ENCODE measurements around the gene PTPRN2. TPM values are rescaled to one million over a fixed set of nuclear protein-coding genes. Genes with fewer than 3 reads are reported as not detected.
"Not testable (repeated sequence)": the region's sequence is repeated elsewhere in the genome, so short reads cannot be mapped to it uniquely, and the experiment has no call there.

Gene PTPRN2
- polyA plus RNA-seq, 1 donor from 2014 or later, result 1.6 TPM

- Mint-ChIP-seq H3K36me3 (no peaks in the 10 kb centered on the region), H3K4me3 (no peak overlapping the region), H3K27ac (no peak overlapping the region), H3K4me1 (no peaks in the 10 kb centered on the region), H3K27me3 (no peaks in the 10 kb centered on the region), H3K9me3 (peaks cover 4 to 19% (median 6%) of the 10 kb centered on the region in 3 donors)
Observed at GRCh38 chr7:158357898-158358821, 229.5 kb downstream of the PTPRN2 start.

- H3K4me1 Mint-ChIP-seq, result no peaks in the 10 kb centered on the region
- H3K9me3 Mint-ChIP-seq, result peaks cover 4 to 19% (median 11%) of the 10 kb centered on the region in 3 donors
- no peaks in the 10 kb centered on the region for H3K27me3 Mint-ChIP-seq
- no peaks in the 10 kb centered on the region for H3K36me3 Mint-ChIP-seq
- H3K4me3 Mint-ChIP-seq, result no peak overlapping the region
- no peak overlapping the region for H3K27ac Mint-ChIP-seq
Observed at GRCh38 chr7:158357106-158357897, 230.3 kb downstream of the PTPRN2 start.

GRCh38 chr7:158356454-158356853, 231.2 kb downstream of the PTPRN2 start:
- H3K4me3 Mint-ChIP-seq, result peak overlapping the region in 1 of 4 donors; percentile 39
- no peaks in the 10 kb centered on the region for H3K27me3 Mint-ChIP-seq
- H3K36me3 Mint-ChIP-seq, result no peaks in the 10 kb centered on the region

DNA sequence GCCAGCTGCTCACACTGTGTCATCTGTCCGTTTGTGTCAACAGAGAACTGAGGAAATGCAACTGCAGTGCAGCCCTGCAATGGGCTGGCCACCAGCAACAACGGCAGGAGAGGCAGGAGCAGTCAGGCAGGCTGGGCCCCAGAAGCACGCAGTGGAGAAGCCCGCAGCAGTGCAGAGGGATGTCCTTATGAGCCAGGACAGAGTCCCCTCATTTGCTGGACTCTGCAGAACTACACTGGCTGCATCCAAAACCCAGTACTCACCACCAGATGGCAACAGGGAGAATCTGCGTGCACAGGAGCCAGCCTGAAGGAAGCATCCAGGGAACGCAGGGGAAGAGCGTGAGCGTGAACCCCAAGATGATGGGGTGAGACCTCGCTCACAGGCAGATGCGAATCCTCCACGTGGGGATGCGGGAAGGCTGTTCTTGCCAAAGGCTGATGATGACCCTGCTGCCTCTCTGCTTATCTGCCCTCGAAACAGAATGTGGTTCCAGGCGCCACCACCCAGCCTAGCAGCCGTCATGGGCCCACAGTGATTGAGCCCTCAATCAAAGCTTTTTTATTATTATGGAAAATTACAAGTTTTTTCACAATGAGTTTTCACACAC, 232.1 kb downstream of the PTPRN2 start:
- Mint-ChIP-seq H3K4me1 (no peaks in the 10 kb centered on the region), H3K36me3 (no peaks in the 10 kb centered on the region), H3K9me3 (peaks cover 4 to 19% (median 11%) of the 10 kb centered on the region in 3 donors), H3K27me3 (no peaks in the 10 kb centered on the region), H3K27ac (no peak overlapping the region), H3K4me3 (no peak overlapping the region)

More at GRCh38 chr7:158356454-158356853, 231.2 kb downstream of the PTPRN2 start:
- no peaks in the 10 kb centered on the region for H3K4me1 Mint-ChIP-seq
- H3K27ac Mint-ChIP-seq, result no peak overlapping the region
- peaks cover 4 to 19% (median 11%) of the 10 kb centered on the region in 3 donors for H3K9me3 Mint-ChIP-seq

- H3K4me1 Mint-ChIP-seq, result no peaks in the 10 kb centered on the region
- H3K27me3 Mint-ChIP-seq, result no peaks in the 10 kb centered on the region
- no peak overlapping the region for H3K27ac Mint-ChIP-seq
- H3K4me3 Mint-ChIP-seq, result no peak overlapping the region
- no peaks in the 10 kb centered on the region for H3K36me3 Mint-ChIP-seq
- peaks cover 4 to 19% (median 11%) of the 10 kb centered on the region in 3 donors for H3K9me3 Mint-ChIP-seq
Observed at GRCh38 chr7:158354861-158355260, 232.8 kb downstream of the PTPRN2 start.

DNA sequence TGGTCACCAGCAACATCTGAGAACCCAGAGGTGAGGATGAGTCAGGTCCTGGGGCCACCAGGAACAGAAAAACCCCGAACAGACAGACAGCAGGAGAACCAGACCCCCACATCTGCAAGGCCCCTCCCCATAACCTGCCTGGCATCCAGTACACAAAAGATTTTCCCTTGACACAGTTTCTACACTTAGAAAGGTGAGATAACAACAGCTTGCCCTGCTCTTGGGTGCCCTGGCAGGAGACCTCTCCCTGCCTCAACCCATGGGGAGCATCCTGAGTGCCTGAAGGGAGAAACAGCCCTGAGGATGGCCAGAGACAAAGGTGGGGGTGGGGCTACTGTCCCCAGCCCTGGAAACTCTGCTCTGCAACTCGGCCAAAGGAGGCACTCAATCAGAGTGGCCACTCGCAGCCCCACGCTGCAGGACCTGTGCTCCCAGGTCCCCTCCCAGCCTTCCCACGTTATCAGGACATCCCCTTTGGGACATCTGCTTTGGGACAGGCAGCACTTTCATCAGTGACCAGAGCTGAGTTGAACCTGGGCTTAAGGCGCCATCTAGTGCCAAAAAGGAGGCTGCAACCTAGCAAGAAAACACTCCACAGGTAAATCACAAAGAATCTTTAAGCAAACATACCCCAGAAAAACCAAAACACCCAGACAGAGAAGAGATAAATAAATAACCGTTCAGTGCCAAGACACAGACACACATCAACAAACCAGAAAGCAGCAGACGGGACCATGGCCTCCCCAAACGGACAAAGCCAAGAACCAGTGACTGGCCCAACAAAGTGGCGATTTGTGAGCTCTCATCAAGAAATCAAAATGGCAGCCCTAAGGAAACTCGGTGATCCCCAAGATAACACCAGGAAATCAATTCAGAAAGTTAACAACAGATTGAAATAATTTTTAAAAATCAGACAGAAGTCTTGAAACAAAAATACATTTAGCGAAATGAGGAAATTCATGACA, 233.7 kb downstream of the PTPRN2 start:
- Mint-ChIP-seq H3K27ac (no peak overlapping the region), H3K27me3 (no peaks in the 10 kb centered on the region), H3K4me1 (no peaks in the 10 kb centered on the region), H3K36me3 (no peaks in the 10 kb centered on the region), H3K9me3 (peaks cover 4 to 19% (median 11%) of the 10 kb centered on the region in 3 donors), H3K4me3 (peak overlapping the region in 2 of 4 donors; percentile 41)

DNA sequence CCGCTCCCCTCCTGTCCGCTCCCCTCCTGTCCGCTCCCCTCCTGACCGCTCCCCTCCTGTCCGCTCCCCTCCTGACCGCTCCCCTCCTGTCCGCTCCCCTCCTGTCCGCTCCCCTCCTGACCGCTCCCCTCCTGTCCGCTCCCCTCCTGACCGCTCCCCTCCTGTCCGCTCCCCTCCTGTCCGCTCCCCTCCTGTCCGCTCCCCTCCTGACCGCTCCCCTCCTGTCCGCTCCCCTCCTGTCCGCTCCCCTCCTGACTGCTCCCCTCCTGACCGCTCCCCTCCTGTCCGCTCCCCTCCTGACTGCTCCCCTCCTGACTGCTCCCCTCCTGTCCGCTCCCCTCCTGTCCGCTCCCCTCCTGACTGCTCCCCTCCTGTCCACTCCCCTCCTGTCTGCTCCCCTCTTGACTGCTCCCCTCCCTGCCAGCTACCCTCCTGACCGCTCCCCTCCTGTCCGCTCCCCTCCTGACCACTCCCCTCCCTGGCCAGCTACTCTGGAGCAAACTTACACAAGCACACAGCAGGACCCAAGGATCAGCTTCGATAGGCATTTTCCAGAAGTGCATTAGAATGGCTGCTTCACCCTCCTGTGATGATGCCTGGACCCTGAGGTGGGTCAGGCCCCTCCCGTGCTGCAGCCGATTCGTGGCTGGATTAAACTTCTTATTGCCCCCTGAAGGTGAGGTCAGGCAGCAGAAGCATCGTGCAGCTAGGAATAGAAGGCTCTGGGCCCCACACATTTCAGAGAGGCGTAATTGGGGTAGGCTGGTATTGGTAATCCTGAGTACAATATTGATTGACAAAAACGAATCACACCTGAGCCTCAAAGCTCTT, 235.5 kb downstream of the PTPRN2 start:
- not testable (repeated sequence) for H3K27me3 Mint-ChIP-seq, H3K4me1 Mint-ChIP-seq, H3K27ac Mint-ChIP-seq, H3K36me3 Mint-ChIP-seq
- peaks cover 4 to 19% (median 11%) of the 10 kb centered on the region in 3 donors for H3K9me3 Mint-ChIP-seq
- peak overlapping the region in 1 of 4 donors; percentile 1 for H3K4me3 Mint-ChIP-seq

GRCh38 chr7:158351481-158351880, 236.1 kb downstream of the PTPRN2 start:
- Mint-ChIP-seq H3K36me3 (no peaks in the 10 kb centered on the region), H3K4me3 (no peak overlapping the region), H3K9me3 (peaks cover 4 to 19% (median 11%) of the 10 kb centered on the region in 3 donors), H3K27me3 (no peaks in the 10 kb centered on the region), H3K4me1 (no peaks in the 10 kb centered on the region), H3K27ac (no peak overlapping the region)

DNA sequence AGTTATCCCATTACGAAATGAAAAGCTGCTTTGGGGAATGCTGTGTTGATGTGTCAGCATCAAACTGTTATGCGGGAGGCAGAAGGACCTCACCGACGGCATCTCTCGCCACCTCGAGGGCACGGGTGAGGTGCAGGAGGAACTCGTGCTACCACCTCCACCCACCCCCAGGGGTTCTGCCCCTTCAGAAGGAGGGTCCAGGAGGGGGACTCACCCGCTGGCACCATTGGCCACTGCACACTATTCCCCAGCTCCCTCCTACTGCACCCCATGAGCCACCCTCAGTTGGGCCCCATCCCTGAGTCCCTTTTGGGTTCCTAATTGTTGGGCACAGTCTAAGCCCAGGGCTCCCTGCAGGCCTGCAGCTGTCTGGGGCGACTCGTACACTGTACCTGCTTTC, 236.6 kb downstream of the PTPRN2 start:
- Mint-ChIP-seq H3K4me1 (no peaks in the 10 kb centered on the region), H3K36me3 (no peaks in the 10 kb centered on the region), H3K4me3 (no peak overlapping the region), H3K27me3 (no peaks in the 10 kb centered on the region), H3K9me3 (peaks cover 4 to 18% (median 11%) of the 10 kb centered on the region in 3 donors), H3K27ac (no peak overlapping the region)

- Mint-ChIP-seq H3K27me3 (no peaks in the 10 kb centered on the region), H3K27ac (no peak overlapping the region), H3K4me3 (no peak overlapping the region), H3K36me3 (no peaks in the 10 kb centered on the region), H3K4me1 (no peaks in the 10 kb centered on the region), H3K9me3 (peaks cover 4 to 17% (median 9%) of the 10 kb centered on the region in 3 donors)
Observed at GRCh38 chr7:158350166-158350900, 237.3 kb downstream of the PTPRN2 start.

DNA sequence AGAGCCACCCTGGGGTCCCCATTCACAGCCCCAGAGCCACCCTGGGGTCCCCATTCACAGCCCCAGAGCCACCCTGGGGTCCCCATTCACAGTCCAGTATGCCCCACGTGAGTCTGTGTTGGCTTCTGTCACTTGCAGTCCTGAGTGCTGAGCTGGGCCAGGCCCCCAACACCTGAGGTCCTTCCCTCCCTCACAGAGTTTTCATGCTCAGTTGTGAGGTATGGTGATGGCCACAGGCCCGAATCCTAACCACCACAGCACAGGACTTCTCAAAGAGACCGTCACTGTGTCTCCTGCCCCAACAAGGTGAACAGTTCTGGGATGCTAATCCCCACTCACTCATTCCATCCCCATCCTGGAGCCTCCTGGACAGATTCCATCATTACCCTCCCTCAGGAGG, 239.2 kb downstream of the PTPRN2 start:
- H3K4me3 Mint-ChIP-seq, result no peak overlapping the region
- H3K9me3 Mint-ChIP-seq, result peaks cover 2 to 6% (median 3%) of the 10 kb centered on the region in 3 donors
- H3K36me3 Mint-ChIP-seq, result no peaks in the 10 kb centered on the region
- no peaks in the 10 kb centered on the region for H3K4me1 Mint-ChIP-seq
- H3K27ac Mint-ChIP-seq, result no peak overlapping the region
- no peaks in the 10 kb centered on the region for H3K27me3 Mint-ChIP-seq

DNA sequence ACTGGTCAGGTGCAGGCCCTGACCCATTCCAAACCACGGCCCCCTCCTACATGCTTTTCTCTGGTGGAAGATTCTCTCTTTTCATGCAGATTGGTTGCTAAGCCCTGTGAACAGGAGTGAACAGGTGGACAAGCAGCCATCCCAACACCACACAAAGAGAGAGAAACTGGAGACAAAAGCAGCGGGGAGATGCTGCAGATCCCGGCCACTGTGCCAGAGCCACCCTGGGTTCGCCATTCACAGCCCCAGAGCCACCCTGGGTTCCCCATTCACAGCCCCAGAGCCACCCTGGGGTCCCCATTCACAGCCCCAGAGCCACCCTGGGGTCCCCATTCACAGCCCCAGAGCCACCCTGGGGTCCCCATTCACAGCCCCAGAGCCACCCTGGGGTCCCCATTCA, 239.6 kb downstream of the PTPRN2 start:
- not testable (repeated sequence) for H3K36me3 Mint-ChIP-seq, H3K9me3 Mint-ChIP-seq, H3K4me1 Mint-ChIP-seq, H3K27ac Mint-ChIP-seq, H3K4me3 Mint-ChIP-seq, H3K27me3 Mint-ChIP-seq

DNA sequence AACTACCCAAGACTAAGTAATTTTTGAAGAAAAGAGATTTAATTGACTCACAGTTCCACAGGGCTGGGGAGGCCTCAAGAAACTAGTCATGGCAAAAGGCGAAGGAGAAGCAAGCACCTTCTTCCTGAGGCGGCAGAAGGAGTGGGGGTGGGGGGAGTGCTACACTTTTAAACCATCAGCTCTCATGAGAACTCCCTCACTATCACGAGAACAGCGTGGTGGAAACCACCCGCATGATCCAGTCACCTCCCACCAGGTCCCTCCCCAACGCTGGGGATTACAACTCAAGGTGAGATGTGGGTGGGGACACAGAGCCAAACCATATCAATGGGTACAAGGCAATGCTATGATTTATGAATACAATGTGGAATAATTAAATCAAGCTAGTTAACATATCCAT, 241.9 kb downstream of the PTPRN2 start:
- no peak overlapping the region for H3K4me3 Mint-ChIP-seq
- H3K27me3 Mint-ChIP-seq, result no peaks in the 10 kb centered on the region
- no peaks in the 10 kb centered on the region for H3K4me1 Mint-ChIP-seq
- no peaks in the 10 kb centered on the region for H3K36me3 Mint-ChIP-seq
- peaks cover 0 to 8% (median 7%) of the 10 kb centered on the region in 3 donors for H3K9me3 Mint-ChIP-seq
- no peak overlapping the region for H3K27ac Mint-ChIP-seq
